ENCODE results near the gene XPC. TPM values are rescaled to one million over a fixed set of nuclear protein-coding genes. Genes with fewer than 3 reads are reported as not detected.

Gene XPC
- polyA plus RNA-seq, 3 donors: 13.4 to 22.0 (median 15.5) TPM

DNA sequence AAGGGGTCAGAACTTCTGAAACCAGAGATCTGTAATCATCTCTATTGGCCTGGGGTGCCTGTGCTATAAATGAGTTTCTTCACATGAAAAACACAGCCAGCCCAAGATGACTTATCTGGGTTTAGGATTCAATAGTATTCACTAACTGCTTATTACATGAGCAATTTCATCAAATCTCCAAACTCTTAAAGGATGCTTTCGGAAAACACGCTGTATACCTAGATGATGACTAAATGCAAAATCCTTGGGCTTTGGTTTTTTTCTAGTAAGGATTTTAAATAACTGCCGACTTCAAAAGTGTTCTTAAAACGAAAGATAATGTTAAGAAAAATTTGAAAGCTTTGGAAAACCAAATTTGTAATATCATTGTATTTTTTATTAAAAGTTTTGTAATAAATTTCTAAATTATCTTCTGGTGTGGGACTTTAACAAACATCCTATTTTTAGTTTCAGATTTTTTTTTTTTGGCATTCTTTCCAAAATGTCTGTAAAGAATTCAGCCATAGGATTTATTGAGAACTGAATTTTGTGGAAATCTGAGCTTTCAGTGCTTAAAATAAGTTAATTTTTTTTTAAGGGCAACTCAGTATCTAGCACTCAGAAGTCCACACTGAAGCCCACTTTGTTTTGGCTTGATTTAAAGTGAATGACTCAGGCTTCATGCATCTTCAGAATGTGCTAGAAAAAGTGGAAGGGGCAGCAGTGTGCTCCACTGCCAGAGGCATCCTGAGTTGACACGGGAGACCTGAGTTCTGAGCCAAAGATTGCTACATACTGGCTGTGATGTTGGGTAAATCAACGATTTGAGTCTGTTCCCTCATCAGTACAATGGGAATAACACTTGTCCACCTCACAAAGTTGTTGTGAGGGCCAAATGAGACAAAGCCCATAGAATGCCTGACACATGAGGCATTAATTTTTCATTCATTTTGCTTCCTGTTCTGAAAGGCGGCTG lies 34.9 kb downstream of the XPC start:
- no peak overlapping the region for H2AFZ ChIP-seq (ENCODE audit: insufficient read depth, low read depth, low read length, poor library complexity, severe bottlenecking)
- peak overlapping the region; percentile 92 for H3K9ac ChIP-seq (ENCODE audit: insufficient read depth, low read length, poor library complexity, severe bottlenecking)
- peak overlapping the region in 1 of 3 experiments; percentile 47 for H3K4me3 ChIP-seq (replicated peaks in 1 of 3; ENCODE audit: low read depth in 2 of 3, low read length in 3 of 3)
- peaks cover 44 to 53% of the 10 kb centered on the region in 2 donors for H3K4me1 ChIP-seq (ENCODE audit: control insufficient read depth in 1 of 2, insufficient read depth in 2 of 2, low read length in 2 of 2)
- no peak for TF ChIP-seq CTCF (IDR thresholded peaks at IDR 0.05)
- Mint-ChIP-seq H3K27ac (peak overlapping the region; percentile 99 to 100 (median 100)), H3K36me3 (peaks cover 70 to 74% of the 10 kb centered on the region in 2 donors), H3K9me3 (no peaks in the 10 kb centered on the region), H3K27me3 (ENCODE audit: low read depth in 3 of 3) (peaks cover 0 to 2% (median 0%) of the 10 kb centered on the region in 3 donors), H3K4me1 (peaks cover 51% of the 10 kb centered on the region), H3K4me3 (peak overlapping the region; percentile 55 to 67)
- peak overlapping the region; percentile 100 for H3K27ac ChIP-seq (ENCODE audit: low read depth in 1 of 2, low read length in 2 of 2)
- peak; percentile 66 to 91 (median 76) for DNase-seq
- intact Hi-C loops (cut with micrococcal nuclease): loop anchor here in 1 of 2 donors (5.0 kb wide), 1 partner anchor 34 kb away; the partner anchor contains the start of genes LSM3 and XPC
- H4K20me1 ChIP-seq (ENCODE audit: insufficient read depth, low read length): no peaks in the 10 kb centered on the region
- H3K4me2 ChIP-seq (replicated peaks; ENCODE audit: extremely low read depth, low read length, poor library complexity, severe bottlenecking): peak overlapping the region; percentile 73
- 0% methylated on average over 2 of the region's 7 CpGs for WGBS (ENCODE audit: insufficient coverage)
- peaks cover 44 to 56% of the 10 kb centered on the region in 2 donors for H3K36me3 ChIP-seq (replicated peaks in 1 of 2; ENCODE audit: control insufficient read depth in 1 of 2, insufficient read depth in 2 of 2, low read length in 2 of 2)
- no peaks in the 10 kb centered on the region for H3K9me3 ChIP-seq (replicated peaks in 1 of 2; ENCODE audit: control insufficient read depth in 1 of 2, insufficient read depth in 1 of 2, low read length in 2 of 2)
- no peaks in the 10 kb centered on the region for H3K27me3 ChIP-seq (ENCODE audit: control insufficient read depth in 2 of 2, insufficient read depth in 2 of 2, low read length in 2 of 2)
- no peaks in the 10 kb centered on the region for H3K79me2 ChIP-seq (ENCODE audit: insufficient read depth, low read length)

DNA sequence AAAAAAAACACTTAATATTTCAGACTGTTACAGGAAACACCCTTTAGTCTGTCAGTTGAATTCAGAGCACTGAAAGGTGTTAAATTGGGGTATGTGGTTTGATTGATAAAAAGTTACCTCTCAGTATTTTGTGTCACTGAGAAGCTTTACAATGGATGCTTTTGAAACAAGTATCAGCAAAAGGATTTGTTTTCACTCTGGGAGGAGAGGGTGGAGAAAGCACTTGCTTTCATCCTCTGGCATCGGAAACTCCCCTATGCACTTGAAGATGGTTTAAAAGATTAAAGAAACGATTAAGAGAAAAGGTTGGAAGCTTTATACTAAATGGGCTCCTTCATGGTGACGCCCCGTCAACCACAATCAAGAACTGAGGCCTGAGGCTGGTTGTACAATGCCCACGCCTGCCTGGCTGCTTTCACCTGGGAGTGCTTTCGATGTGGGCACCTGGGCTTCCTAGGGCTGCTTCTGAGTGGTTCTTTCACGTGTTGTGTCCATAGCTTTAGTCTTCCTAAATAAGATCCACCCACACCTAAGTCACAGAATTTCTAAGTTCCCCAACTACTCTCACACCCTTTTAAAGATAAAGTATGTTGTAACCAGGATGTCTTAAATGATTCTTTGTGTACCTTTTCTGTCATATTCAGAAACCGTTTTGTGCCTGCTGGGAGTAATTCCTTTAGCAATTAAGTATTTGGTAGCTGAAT lies 35.7 kb downstream of the XPC start:
- Histone ChIP-seq H3K27ac (ENCODE audit: low read depth in 1 of 2, low read length in 2 of 2) (peak overlapping the region in 1 of 2 donors; percentile 100), H2AFZ (ENCODE audit: insufficient read depth, low read depth, low read length, poor library complexity, severe bottlenecking) (no peak overlapping the region), H3K36me3 (replicated peaks in 1 of 2; ENCODE audit: control insufficient read depth in 1 of 2, insufficient read depth in 2 of 2, low read length in 2 of 2) (peaks cover 48 to 62% of the 10 kb centered on the region in 2 donors), H4K20me1 (ENCODE audit: insufficient read depth, low read length) (no peaks in the 10 kb centered on the region), H3K4me2 (replicated peaks; ENCODE audit: extremely low read depth, low read length, poor library complexity, severe bottlenecking) (no peak overlapping the region), H3K9me3 (replicated peaks in 1 of 2; ENCODE audit: control insufficient read depth in 1 of 2, insufficient read depth in 1 of 2, low read length in 2 of 2) (no peaks in the 10 kb centered on the region), H3K9ac (ENCODE audit: insufficient read depth, low read length, poor library complexity, severe bottlenecking) (no peak overlapping the region), H3K79me2 (ENCODE audit: insufficient read depth, low read length) (no peaks in the 10 kb centered on the region), H3K27me3 (ENCODE audit: control insufficient read depth in 2 of 2, insufficient read depth in 2 of 2, low read length in 2 of 2) (no peaks in the 10 kb centered on the region), H3K4me1 (ENCODE audit: control insufficient read depth in 1 of 2, insufficient read depth in 2 of 2, low read length in 2 of 2) (peaks cover 43 to 50% of the 10 kb centered on the region in 2 donors), H3K4me3 (replicated peaks in 1 of 3; ENCODE audit: low read depth in 2 of 3, low read length in 3 of 3) (no peak overlapping the region)
- H3K27ac Mint-ChIP-seq: peak overlapping the region; percentile 42 to 100 (median 89)
- H3K4me1 Mint-ChIP-seq: peaks cover 49% of the 10 kb centered on the region
- H3K27me3 Mint-ChIP-seq (ENCODE audit: low read depth in 3 of 3): peaks cover 0 to 4% (median 3%) of the 10 kb centered on the region in 3 donors
- 97% methylated on average over 3 of the region's 8 CpGs for WGBS (ENCODE audit: insufficient coverage)
- H3K36me3 Mint-ChIP-seq: peaks cover 70 to 74% of the 10 kb centered on the region in 2 donors
- intact Hi-C loops (cut with micrococcal nuclease): loop anchor here in 1 of 2 donors (5.0 kb wide), 1 partner anchor 35 kb away; the partner anchor contains the start of genes LSM3 and XPC
- no peak for TF ChIP-seq CTCF (IDR thresholded peaks at IDR 0.05)
- H3K4me3 Mint-ChIP-seq: no peak overlapping the region
- H3K9me3 Mint-ChIP-seq: no peaks in the 10 kb centered on the region
- DNase-seq: no peak

All from CD14-positive monocyte (primary cell).